Stomach (tissue), 9 donors: ENCODE data around the gene TSGA10IP. TPM values are rescaled to one million over a fixed set of nuclear protein-coding genes. Genes with fewer than 3 reads are reported as not detected.

Experiments used
- DNase-seq, 2 donors: peaks; one replicate each; pipeline versions ENCODE4 v3.0.0 to v3.0.0-alpha.2; 2013 to 2019
- H3K27ac ChIP-seq, 5 donors: fragments of 200-600 bp in 4 of 5; sonication (generic) in 4 of 5; one replicate each; pipeline ENCODE4 v1.5.1; 2013 to 2019; ENCODE audit warnings: mild to moderate bottlenecking in 1 of 5, moderate library complexity in 1 of 5
- H3K27me3 ChIP-seq, 3 donors: fragments of 200-600 bp; sonication (generic); one replicate each; pipeline ENCODE4 v1.5.1; 2017 to 2019; ENCODE audit warnings: mixed run types in 1 of 3
- H3K36me3 ChIP-seq, 4 donors: fragments of 200-600 bp; sonication (generic); 1 replicate in 3 of 4; 2 replicates in 1 of 4; pipeline ENCODE4 v1.5.1; 2016 to 2019
- H3K4me1 ChIP-seq, 4 donors: fragments of 200-600 bp; sonication (generic); one replicate each; pipeline ENCODE4 v1.5.1; 2016 to 2019
- H3K4me3 ChIP-seq, 4 donors: fragments of 200-600 bp; sonication (generic) in 3 of 4; one replicate each; pipeline ENCODE4 v1.5.1; 2016 to 2019; ENCODE audit warnings: mild to moderate bottlenecking in 1 of 4
- H3K9me3 ChIP-seq, 4 donors: fragments of 200-600 bp; sonication (generic); one replicate each; pipeline ENCODE4 v1.5.1; 2016 to 2019
- EP300 ChIP-seq: sonication (generic); formaldehyde crosslinking; IDR thresholded peaks from one replicate; pipeline ENCODE4 v1.6.1; 2017; ENCODE audit warnings: antibody characterized with exemption
- POLR2A ChIP-seq, 4 donors: fragments of 450-650 bp; IDR thresholded peaks; one replicate each; pipeline ENCODE4 v1.6.1; 2016; ENCODE audit warnings: antibody characterized with exemption in 4 of 4, control low read depth in 2 of 4, mild to moderate bottlenecking in 1 of 4, moderate library complexity in 1 of 4
- POLR2AphosphoS5 ChIP-seq, 3 donors: sonication (generic); formaldehyde crosslinking; IDR thresholded peaks; one replicate each; pipeline ENCODE4 v1.6.1; 2016; ENCODE audit warnings: antibody characterized with exemption in 3 of 3
- WGBS, 5 donors: extraction: QIAGEN DNeasy Blood & Tissue Kit in 3 of 5; methylation state at CpG; one replicate each; pipeline versions ENCODE4 v1.1.5 to v1.1.7; 2013 to 2018; 5-methylcytosine and 5-hydroxymethylcytosine counted together
- intact Hi-C: fragments of 100-400 bp; cut with DNase I; formaldehyde crosslinking; loops from one replicate; pipeline ENCODE4 v1.15.1; 2023; ENCODE audit warnings: low total_unique reads
- polyA plus RNA-seq, 3 donors: library from polyadenylated mRNA; stranded (reverse); fragments of 200-250 nt; gene quantifications; one replicate each; pipeline ENCODE4 v1.2.3, GENCODE V29; 2013
- total RNA-seq, 5 donors: library from RNA; depleted of rRNA; stranded (reverse); fragments of >200 nt; gene quantifications; one replicate each; pipeline versions ENCODE4 v1.1.0 to v1.2.3, GENCODE V29; 2014 to 2016
- TF ChIP-seq, protein P1 (sequence below), 7 experiments: fragments of 450-650 bp in 4 of 7; fragments of 200-600 bp in 3 of 7; sonication (generic) in 3 of 7; IDR thresholded peaks; one replicate each; pipeline ENCODE4 v1.5.1; 2016 to 2019; ENCODE audit warnings: antibody characterized with exemption in 7 of 7, control low read depth in 2 of 7, mild to moderate bottlenecking in 1 of 7
- donor health status: healthy with polysubstance abuse.
- donor health status: Bipolar disorder and iron deficiency.
- donor health status: healthy.

Gene TSGA10IP
- total and polyA plus RNA-seq, 8 donors, result not detected

- H3K4me1 ChIP-seq, result no peaks in the 10 kb centered on the region
- H3K36me3 ChIP-seq, result peaks cover 16 to 24% (median 22%) of the 10 kb centered on the region in 4 donors
- no peak for DNase-seq
- WGBS, 5 donors, result 68 to 77% (median 72%) methylated on average over 21 to 22 of the region's 22 CpGs
- TF ChIP-seq, protein P1, sequence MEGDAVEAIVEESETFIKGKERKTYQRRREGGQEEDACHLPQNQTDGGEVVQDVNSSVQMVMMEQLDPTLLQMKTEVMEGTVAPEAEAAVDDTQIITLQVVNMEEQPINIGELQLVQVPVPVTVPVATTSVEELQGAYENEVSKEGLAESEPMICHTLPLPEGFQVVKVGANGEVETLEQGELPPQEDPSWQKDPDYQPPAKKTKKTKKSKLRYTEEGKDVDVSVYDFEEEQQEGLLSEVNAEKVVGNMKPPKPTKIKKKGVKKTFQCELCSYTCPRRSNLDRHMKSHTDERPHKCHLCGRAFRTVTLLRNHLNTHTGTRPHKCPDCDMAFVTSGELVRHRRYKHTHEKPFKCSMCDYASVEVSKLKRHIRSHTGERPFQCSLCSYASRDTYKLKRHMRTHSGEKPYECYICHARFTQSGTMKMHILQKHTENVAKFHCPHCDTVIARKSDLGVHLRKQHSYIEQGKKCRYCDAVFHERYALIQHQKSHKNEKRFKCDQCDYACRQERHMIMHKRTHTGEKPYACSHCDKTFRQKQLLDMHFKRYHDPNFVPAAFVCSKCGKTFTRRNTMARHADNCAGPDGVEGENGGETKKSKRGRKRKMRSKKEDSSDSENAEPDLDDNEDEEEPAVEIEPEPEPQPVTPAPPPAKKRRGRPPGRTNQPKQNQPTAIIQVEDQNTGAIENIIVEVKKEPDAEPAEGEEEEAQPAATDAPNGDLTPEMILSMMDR (IDR thresholded peaks at IDR 0.05), result no peak
- no peak for TF ChIP-seq POLR2A (IDR thresholded peaks at IDR 0.05)
- TF ChIP-seq EP300, result no peak
- no peak for TF ChIP-seq POLR2AphosphoS5 (IDR thresholded peaks at IDR 0.05)
- H3K9me3 ChIP-seq, result no peaks in the 10 kb centered on the region
- H3K27me3 ChIP-seq, result no peaks in the 10 kb centered on the region
- intact Hi-C loops, result no loop called here
- no peak overlapping the region for H3K4me3 ChIP-seq
- peak overlapping the region in 1 of 5 donors; percentile 32 for H3K27ac ChIP-seq
These were observed 37.7 kb downstream of the TSGA10IP start for GRCh38 chr11:65982824-65983588.

- intact Hi-C loops, result no loop called here
- Histone ChIP-seq H3K27ac (no peak overlapping the region), H3K27me3 (no peaks in the 10 kb centered on the region), H3K4me3 (no peak overlapping the region), H3K9me3 (no peaks in the 10 kb centered on the region), H3K36me3 (peaks cover 10 to 18% (median 16%) of the 10 kb centered on the region in 4 donors), H3K4me1 (no peaks in the 10 kb centered on the region)
- whole genome bisulfite sequencing, 5 donors, result 60 to 90% (median 85%) methylated on average over 1 to 5 of the region's 5 CpGs
- DNase-seq, result no peak
- TF ChIP-seq POLR2A (IDR thresholded peaks at IDR 0.05) (no peak), POLR2AphosphoS5 (IDR thresholded peaks at IDR 0.05) (no peak), EP300 (no peak)
- TF ChIP-seq, protein P1 (IDR thresholded peaks at IDR 0.05), result no peak
These were observed 38.3 kb downstream of the TSGA10IP start for GRCh38 chr11:65983589-65983987.

DNA sequence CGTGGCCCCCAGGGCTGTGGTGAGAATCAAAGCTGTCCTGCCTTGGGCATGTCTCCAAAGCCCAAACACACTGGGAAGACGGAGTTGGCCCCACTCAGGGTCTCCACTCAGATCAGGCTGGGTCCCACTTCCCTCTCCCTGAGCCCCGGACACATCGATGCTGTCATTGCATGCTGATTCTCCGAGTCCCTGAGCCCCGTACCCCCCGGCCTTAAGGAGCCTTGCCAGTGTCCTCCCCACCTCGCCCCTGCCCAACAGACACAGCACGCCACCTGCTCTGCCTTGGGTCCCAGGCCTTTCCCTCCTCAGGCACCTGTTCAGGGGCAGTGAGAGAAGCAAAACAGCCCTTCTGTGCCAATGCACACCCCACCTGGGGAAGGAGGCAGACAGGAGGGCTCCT, 42.1 kb downstream of the TSGA10IP start:
- H3K36me3 ChIP-seq, result peaks cover 0 to 13% (median 4%) of the 10 kb centered on the region in 4 donors
- peaks cover 0 to 10% (median 3%) of the 10 kb centered on the region in 4 donors for H3K4me1 ChIP-seq
- no peak for DNase-seq
- no peak overlapping the region for H3K27ac ChIP-seq
- H3K4me3 ChIP-seq, result no peak overlapping the region
- WGBS, 5 donors, result 73 to 85% (median 76%) methylated on average over 9 of the region's 9 CpGs
- H3K9me3 ChIP-seq, result no peaks in the 10 kb centered on the region
- intact Hi-C loops, result no loop called here
- no peaks in the 10 kb centered on the region for H3K27me3 ChIP-seq
- TF ChIP-seq POLR2AphosphoS5 (IDR thresholded peaks at IDR 0.05), result no peak
- TF ChIP-seq EP300, result no peak
- TF ChIP-seq, protein P1 (IDR thresholded peaks at IDR 0.05), result no peak
- no peak for TF ChIP-seq POLR2A (IDR thresholded peaks at IDR 0.05)

DNA sequence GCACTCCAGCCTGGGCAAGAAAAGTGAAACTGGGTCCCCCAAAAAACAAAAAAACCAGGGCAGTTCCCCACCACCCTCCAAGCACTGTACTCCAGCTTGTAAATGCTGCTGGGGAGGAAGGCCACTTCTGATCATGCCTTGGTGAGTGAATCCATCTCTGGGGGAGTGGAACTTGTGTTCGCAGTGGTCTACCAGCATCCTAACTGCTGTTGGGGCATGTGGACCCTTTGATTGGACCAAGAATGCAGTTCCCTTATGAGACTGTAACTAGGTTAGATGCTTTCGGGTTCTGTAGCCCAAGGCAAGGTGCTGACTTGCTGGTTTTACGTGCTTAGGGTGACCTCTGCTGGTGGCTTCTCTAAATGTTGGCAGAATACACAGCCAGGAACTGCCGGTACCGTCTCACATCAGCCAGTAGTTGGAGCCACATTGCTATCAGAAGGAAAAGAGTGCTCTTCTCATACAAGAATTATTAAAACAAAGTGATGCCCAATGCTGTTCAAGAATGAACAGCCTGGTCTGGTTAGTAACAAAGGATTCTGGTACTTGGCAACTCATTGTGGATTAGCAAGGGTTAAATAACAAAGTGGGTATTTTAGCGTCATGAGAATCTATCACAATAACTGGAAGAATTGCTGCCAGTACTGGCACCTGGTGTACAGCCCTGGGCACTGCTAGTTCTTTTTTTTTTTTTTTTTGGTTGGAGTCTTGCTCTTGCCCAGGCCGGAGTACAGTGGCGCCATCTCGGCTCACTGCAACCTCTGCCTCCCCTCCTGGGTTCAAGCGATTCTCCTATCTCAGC, 43.7 kb downstream of the TSGA10IP start:
- H3K36me3 ChIP-seq, result peaks cover 0 to 13% (median 4%) of the 10 kb centered on the region in 4 donors
- TF ChIP-seq POLR2AphosphoS5 (IDR thresholded peaks at IDR 0.05) (peak in 1 of 3 donors; percentile 85), POLR2A (IDR thresholded peaks at IDR 0.05) (no peak)
- TF ChIP-seq, protein P1 (IDR thresholded peaks at IDR 0.05), result peak in 6 of 7 experiments; percentile 26 to 99 (median 86)
- intact Hi-C loops, result no loop called here
- peak overlapping the region in 3 of 5 donors; percentile 34 to 57 (median 42) for H3K27ac ChIP-seq
- no peaks in the 10 kb centered on the region for H3K9me3 ChIP-seq
- DNase-seq, result peak; percentile 93 to 98
- no peak overlapping the region for H3K4me3 ChIP-seq
- H3K4me1 ChIP-seq, result peaks cover 0 to 10% (median 3%) of the 10 kb centered on the region in 4 donors
- WGBS, 5 donors, result 10 to 25% (median 15%) methylated on average over 10 of the region's 10 CpGs
- H3K27me3 ChIP-seq, result no peaks in the 10 kb centered on the region
